Activated CD4-positive, alpha-beta T cell treated with anti-CD3 and anti-CD28 coated beads for 1 hour (primary cell): Measurements from ENCODE around the gene KICS2.
"Not testable (repeated sequence)": the region's sequence is repeated elsewhere in the genome, so short reads cannot be mapped to it uniquely, and the experiment has no call there.

Experiments used
- DNase-seq: peaks from one replicate; pipeline ENCODE4 v3.0.0-alpha.2; 2020

The KICS2 gene

GRCh38 chr12:64222009-64222765, at the start of gene KICS2:
Gene KICS2 (minus strand): TSS chr12:64222296. CDS start chr12:64222237, 59 bp downstream.
- DNase-seq, result peak; percentile 87

GRCh38 chr12:64270411-64270810, 48.3 kb upstream of the KICS2 start:
- DNase-seq, result no peak

GRCh38 chr12:64269161-64269560, 47.1 kb upstream of the KICS2 start:
- DNase-seq, result no peak

- DNase-seq, result no peak
Observed at GRCh38 chr12:64268409-64268808, 46.3 kb upstream of the KICS2 start.

- DNase-seq, result no peak
Observed at GRCh38 chr12:64265839-64266238, 43.7 kb upstream of the KICS2 start.

- DNase-seq, result no peak
Observed at GRCh38 chr12:64261813-64262212, 39.7 kb upstream of the KICS2 start.

- DNase-seq, result no peak
Observed at GRCh38 chr12:64258576-64258975, 36.5 kb upstream of the KICS2 start.

- no peak for DNase-seq
Observed at GRCh38 chr12:64256166-64256800, 34.2 kb upstream of the KICS2 start.

- no peak for DNase-seq
Observed at GRCh38 chr12:64255249-64255648, 33.2 kb upstream of the KICS2 start.

GRCh38 chr12:64253356-64253755, 31.3 kb upstream of the KICS2 start:
- DNase-seq, result no peak

GRCh38 chr12:64252681-64253080, 30.6 kb upstream of the KICS2 start:
- DNase-seq, result no peak

- DNase-seq, result no peak
Observed at GRCh38 chr12:64243809-64244208, 21.7 kb upstream of the KICS2 start.

- DNase-seq, result no peak
Observed at GRCh38 chr12:64240781-64241180, 18.7 kb upstream of the KICS2 start.

GRCh38 chr12:64237382-64237781, 15.3 kb upstream of the KICS2 start:
- DNase-seq, result no peak

- DNase-seq, result no peak
Observed at GRCh38 chr12:64236549-64236948, 14.5 kb upstream of the KICS2 start.

GRCh38 chr12:64232196-64232595, 10.1 kb upstream of the KICS2 start:
- no peak for DNase-seq

GRCh38 chr12:64229796-64230195, 7.7 kb upstream of the KICS2 start:
- no peak for DNase-seq

GRCh38 chr12:64229240-64229639, 7.1 kb upstream of the KICS2 start:
- DNase-seq, result no peak

- DNase-seq, result no peak
Observed at GRCh38 chr12:64225626-64226025, 3.5 kb upstream of the KICS2 start.

GRCh38 chr12:64221651-64222008, 466 bp downstream of the KICS2 start:
- no peak for DNase-seq

- no peak for DNase-seq
Observed at GRCh38 chr12:64220046-64220445, 2.0 kb downstream of the KICS2 start.

- no peak for DNase-seq
Observed at GRCh38 chr12:64219145-64219544, 3.0 kb downstream of the KICS2 start.

- DNase-seq, result no peak
Observed at GRCh38 chr12:64218597-64218996, 3.5 kb downstream of the KICS2 start.

GRCh38 chr12:64217643-64218042, 4.5 kb downstream of the KICS2 start:
- DNase-seq, result not testable (repeated sequence)

GRCh38 chr12:64216239-64216638, 5.9 kb downstream of the KICS2 start:
- no peak for DNase-seq
